ENCODE results near the gene FUOM. TPM values are rescaled to one million over a fixed set of nuclear protein-coding genes. Genes with fewer than 3 reads are reported as not detected.

FUOM gene
- total and polyA plus RNA-seq, 10 of the 15 experiments (the other 5 are each of a cell fraction or from before 2014, with no cell fraction given), result 1.8 to 41.7 (median 25.6) TPM

GRCh38 chr10:133379152-133379800 is 21.5 kb upstream of the FUOM start, which contains the start of gene PAOX (continued):
- TF ChIP-seq, protein P1, sequence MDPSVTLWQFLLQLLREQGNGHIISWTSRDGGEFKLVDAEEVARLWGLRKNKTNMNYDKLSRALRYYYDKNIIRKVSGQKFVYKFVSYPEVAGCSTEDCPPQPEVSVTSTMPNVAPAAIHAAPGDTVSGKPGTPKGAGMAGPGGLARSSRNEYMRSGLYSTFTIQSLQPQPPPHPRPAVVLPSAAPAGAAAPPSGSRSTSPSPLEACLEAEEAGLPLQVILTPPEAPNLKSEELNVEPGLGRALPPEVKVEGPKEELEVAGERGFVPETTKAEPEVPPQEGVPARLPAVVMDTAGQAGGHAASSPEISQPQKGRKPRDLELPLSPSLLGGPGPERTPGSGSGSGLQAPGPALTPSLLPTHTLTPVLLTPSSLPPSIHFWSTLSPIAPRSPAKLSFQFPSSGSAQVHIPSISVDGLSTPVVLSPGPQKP (IDR thresholded peaks at IDR 0.05; ENCODE audit: low read depth, low read length), result no peak
- TF ChIP-seq, protein P2, sequence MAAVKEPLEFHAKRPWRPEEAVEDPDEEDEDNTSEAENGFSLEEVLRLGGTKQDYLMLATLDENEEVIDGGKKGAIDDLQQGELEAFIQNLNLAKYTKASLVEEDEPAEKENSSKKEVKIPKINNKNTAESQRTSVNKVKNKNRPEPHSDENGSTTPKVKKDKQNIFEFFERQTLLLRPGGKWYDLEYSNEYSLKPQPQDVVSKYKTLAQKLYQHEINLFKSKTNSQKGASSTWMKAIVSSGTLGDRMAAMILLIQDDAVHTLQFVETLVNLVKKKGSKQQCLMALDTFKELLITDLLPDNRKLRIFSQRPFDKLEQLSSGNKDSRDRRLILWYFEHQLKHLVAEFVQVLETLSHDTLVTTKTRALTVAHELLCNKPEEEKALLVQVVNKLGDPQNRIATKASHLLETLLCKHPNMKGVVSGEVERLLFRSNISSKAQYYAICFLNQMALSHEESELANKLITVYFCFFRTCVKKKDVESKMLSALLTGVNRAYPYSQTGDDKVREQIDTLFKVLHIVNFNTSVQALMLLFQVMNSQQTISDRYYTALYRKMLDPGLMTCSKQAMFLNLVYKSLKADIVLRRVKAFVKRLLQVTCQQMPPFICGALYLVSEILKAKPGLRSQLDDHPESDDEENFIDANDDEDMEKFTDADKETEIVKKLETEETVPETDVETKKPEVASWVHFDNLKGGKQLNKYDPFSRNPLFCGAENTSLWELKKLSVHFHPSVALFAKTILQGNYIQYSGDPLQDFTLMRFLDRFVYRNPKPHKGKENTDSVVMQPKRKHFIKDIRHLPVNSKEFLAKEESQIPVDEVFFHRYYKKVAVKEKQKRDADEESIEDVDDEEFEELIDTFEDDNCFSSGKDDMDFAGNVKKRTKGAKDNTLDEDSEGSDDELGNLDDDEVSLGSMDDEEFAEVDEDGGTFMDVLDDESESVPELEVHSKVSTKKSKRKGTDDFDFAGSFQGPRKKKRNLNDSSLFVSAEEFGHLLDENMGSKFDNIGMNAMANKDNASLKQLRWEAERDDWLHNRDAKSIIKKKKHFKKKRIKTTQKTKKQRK (IDR thresholded peaks at IDR 0.05; ENCODE audit: low read depth, low read length), result no peak
- TF ChIP-seq, protein P3, sequence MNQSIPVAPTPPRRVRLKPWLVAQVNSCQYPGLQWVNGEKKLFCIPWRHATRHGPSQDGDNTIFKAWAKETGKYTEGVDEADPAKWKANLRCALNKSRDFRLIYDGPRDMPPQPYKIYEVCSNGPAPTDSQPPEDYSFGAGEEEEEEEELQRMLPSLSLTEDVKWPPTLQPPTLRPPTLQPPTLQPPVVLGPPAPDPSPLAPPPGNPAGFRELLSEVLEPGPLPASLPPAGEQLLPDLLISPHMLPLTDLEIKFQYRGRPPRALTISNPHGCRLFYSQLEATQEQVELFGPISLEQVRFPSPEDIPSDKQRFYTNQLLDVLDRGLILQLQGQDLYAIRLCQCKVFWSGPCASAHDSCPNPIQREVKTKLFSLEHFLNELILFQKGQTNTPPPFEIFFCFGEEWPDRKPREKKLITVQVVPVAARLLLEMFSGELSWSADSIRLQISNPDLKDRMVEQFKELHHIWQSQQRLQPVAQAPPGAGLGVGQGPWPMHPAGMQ (IDR thresholded peaks at IDR 0.05; ENCODE audit: borderline replicate concordance), result no peak
- TF ChIP-seq, protein P4, sequence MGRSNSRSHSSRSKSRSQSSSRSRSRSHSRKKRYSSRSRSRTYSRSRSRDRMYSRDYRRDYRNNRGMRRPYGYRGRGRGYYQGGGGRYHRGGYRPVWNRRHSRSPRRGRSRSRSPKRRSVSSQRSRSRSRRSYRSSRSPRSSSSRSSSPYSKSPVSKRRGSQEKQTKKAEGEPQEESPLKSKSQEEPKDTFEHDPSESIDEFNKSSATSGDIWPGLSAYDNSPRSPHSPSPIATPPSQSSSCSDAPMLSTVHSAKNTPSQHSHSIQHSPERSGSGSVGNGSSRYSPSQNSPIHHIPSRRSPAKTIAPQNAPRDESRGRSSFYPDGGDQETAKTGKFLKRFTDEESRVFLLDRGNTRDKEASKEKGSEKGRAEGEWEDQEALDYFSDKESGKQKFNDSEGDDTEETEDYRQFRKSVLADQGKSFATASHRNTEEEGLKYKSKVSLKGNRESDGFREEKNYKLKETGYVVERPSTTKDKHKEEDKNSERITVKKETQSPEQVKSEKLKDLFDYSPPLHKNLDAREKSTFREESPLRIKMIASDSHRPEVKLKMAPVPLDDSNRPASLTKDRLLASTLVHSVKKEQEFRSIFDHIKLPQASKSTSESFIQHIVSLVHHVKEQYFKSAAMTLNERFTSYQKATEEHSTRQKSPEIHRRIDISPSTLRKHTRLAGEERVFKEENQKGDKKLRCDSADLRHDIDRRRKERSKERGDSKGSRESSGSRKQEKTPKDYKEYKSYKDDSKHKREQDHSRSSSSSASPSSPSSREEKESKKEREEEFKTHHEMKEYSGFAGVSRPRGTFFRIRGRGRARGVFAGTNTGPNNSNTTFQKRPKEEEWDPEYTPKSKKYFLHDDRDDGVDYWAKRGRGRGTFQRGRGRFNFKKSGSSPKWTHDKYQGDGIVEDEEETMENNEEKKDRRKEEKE (IDR thresholded peaks at IDR 0.05), result no peak
- TF ChIP-seq, protein P5, sequence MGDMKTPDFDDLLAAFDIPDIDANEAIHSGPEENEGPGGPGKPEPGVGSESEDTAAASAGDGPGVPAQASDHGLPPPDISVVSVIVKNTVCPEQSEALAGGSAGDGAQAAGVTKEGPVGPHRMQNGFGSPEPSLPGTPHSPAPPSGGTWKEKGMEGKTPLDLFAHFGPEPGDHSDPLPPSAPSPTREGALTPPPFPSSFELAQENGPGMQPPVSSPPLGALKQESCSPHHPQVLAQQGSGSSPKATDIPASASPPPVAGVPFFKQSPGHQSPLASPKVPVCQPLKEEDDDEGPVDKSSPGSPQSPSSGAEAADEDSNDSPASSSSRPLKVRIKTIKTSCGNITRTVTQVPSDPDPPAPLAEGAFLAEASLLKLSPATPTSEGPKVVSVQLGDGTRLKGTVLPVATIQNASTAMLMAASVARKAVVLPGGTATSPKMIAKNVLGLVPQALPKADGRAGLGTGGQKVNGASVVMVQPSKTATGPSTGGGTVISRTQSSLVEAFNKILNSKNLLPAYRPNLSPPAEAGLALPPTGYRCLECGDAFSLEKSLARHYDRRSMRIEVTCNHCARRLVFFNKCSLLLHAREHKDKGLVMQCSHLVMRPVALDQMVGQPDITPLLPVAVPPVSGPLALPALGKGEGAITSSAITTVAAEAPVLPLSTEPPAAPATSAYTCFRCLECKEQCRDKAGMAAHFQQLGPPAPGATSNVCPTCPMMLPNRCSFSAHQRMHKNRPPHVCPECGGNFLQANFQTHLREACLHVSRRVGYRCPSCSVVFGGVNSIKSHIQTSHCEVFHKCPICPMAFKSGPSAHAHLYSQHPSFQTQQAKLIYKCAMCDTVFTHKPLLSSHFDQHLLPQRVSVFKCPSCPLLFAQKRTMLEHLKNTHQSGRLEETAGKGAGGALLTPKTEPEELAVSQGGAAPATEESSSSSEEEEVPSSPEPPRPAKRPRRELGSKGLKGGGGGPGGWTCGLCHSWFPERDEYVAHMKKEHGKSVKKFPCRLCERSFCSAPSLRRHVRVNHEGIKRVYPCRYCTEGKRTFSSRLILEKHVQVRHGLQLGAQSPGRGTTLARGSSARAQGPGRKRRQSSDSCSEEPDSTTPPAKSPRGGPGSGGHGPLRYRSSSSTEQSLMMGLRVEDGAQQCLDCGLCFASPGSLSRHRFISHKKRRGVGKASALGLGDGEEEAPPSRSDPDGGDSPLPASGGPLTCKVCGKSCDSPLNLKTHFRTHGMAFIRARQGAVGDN (IDR thresholded peaks at IDR 0.05), result no peak; the same call in 1 of the 2 replicates
- TF ChIP-seq TAF1 (IDR thresholded peaks at IDR 0.05; ENCODE audit: borderline replicate concordance, low read depth, low read length) (no peak), CBX5 (IDR thresholded peaks at IDR 0.05; ENCODE audit: low read depth) (no peak), NR2C1 (IDR thresholded peaks at IDR 0.05) (0 out of 2 replicates have a peak, but pooled peaks have one; percentile 21), RFX5 (IDR thresholded peaks at IDR 0.05; ENCODE audit: low read depth, low read length) (no peak), ZBED1 (IDR thresholded peaks at IDR 0.05; ENCODE audit: borderline replicate concordance) (no peak)
- TF ChIP-seq, protein P6, sequence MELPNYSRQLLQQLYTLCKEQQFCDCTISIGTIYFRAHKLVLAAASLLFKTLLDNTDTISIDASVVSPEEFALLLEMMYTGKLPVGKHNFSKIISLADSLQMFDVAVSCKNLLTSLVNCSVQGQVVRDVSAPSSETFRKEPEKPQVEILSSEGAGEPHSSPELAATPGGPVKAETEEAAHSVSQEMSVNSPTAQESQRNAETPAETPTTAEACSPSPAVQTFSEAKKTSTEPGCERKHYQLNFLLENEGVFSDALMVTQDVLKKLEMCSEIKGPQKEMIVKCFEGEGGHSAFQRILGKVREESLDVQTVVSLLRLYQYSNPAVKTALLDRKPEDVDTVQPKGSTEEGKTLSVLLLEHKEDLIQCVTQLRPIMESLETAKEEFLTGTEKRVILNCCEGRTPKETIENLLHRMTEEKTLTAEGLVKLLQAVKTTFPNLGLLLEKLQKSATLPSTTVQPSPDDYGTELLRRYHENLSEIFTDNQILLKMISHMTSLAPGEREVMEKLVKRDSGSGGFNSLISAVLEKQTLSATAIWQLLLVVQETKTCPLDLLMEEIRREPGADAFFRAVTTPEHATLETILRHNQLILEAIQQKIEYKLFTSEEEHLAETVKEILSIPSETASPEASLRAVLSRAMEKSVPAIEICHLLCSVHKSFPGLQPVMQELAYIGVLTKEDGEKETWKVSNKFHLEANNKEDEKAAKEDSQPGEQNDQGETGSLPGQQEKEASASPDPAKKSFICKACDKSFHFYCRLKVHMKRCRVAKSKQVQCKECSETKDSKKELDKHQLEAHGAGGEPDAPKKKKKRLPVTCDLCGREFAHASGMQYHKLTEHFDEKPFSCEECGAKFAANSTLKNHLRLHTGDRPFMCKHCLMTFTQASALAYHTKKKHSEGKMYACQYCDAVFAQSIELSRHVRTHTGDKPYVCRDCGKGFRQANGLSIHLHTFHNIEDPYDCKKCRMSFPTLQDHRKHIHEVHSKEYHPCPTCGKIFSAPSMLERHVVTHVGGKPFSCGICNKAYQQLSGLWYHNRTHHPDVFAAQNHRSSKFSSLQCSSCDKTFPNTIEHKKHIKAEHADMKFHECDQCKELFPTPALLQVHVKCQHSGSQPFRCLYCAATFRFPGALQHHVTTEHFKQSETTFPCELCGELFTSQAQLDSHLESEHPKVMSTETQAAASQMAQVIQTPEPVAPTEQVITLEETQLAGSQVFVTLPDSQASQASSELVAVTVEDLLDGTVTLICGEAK (IDR thresholded peaks at IDR 0.05; ENCODE audit: borderline replicate concordance), result no peak
